SK-N-SH treated with all-trans-retinoic acid at 6 μM for 48 hours (cell line): ENCODE measurements around the gene PSMA6.

ENCODE experiments used
- ATAC-seq: fragments of 200-7000 bp; cut with Tn5 transposase; 3 replicates; pipeline ENCODE4 v1.9.1; 2020; ENCODE audit warnings: mild to moderate bottlenecking, moderate library complexity
- ARNTL ChIP-seq: fragments of 450-650 bp; formaldehyde crosslinking; IDR thresholded peaks from 2 replicates; pipeline ENCODE4 v1.5.0; 2020; ENCODE audit warnings: low read depth, mild to moderate bottlenecking, moderate library complexity, borderline replicate concordance
- CSDC2 ChIP-seq: fragments of 250-450 bp; sonication (Bioruptor Pico); IDR thresholded peaks from 2 replicates; pipeline ENCODE4 v1.5.0; 2020; ENCODE audit warnings: mild to moderate bottlenecking, moderate library complexity
- ESRRG ChIP-seq: fragments of 250-450 bp; sonication (Bioruptor Pico); IDR thresholded peaks from 2 replicates; pipeline ENCODE4 v1.6.1; 2021; ENCODE audit warnings: mild to moderate bottlenecking
- GLIS3 ChIP-seq: fragments of 250-450 bp; sonication (Bioruptor Pico); IDR thresholded peaks from 2 replicates; pipeline ENCODE4 v1.5.0; 2020; ENCODE audit warnings: mild to moderate bottlenecking, moderate library complexity
- ISL1 ChIP-seq: fragments of 250-450 bp; sonication (Bioruptor Pico); IDR thresholded peaks from 2 replicates; pipeline ENCODE4 v2.1.2; 2022; ENCODE audit warnings: mild to moderate bottlenecking, moderate library complexity
- OSR1 ChIP-seq: fragments of 250-450 bp; sonication (Bioruptor Pico); IDR thresholded peaks from 2 replicates; pipeline ENCODE4 v1.8.0; 2022; ENCODE audit warnings: moderate library complexity, mild to moderate bottlenecking, inconsistent platforms
- PPARA ChIP-seq: fragments of 250-450 bp; sonication (Bioruptor Pico); IDR thresholded peaks from 2 replicates; pipeline ENCODE4 v1.5.0; 2020; ENCODE audit warnings: mild to moderate bottlenecking, borderline replicate concordance
- RARB ChIP-seq: fragments of 250-450 bp; sonication (Bioruptor Pico); IDR thresholded peaks from 2 replicates; pipeline ENCODE4 v1.8.0; 2021; ENCODE audit warnings: mild to moderate bottlenecking, moderate library complexity
- SNAI2 ChIP-seq: fragments of 250-450 bp; sonication (Bioruptor Pico); IDR thresholded peaks from 2 replicates; pipeline ENCODE4 v1.5.0; 2020; ENCODE audit warnings: mild to moderate bottlenecking, moderate library complexity
- TOX ChIP-seq: fragments of 250-450 bp; sonication (Bioruptor Pico); IDR thresholded peaks from 2 replicates; pipeline ENCODE4 v1.8.0; 2021; ENCODE audit warnings: mild to moderate bottlenecking, moderate library complexity, borderline replicate concordance
- ZC3H10 ChIP-seq: fragments of 250-450 bp; sonication (Bioruptor Pico); IDR thresholded peaks from 2 replicates; pipeline ENCODE4 v1.5.1; 2021; ENCODE audit warnings: mild to moderate bottlenecking, moderate library complexity
- ZFP3 ChIP-seq: fragments of 250-450 bp; sonication (Bioruptor Pico); IDR thresholded peaks from 2 replicates; pipeline ENCODE4 v1.5.0; 2020; ENCODE audit warnings: mild to moderate bottlenecking, moderate library complexity
- ZFP30 ChIP-seq: fragments of 450-650 bp; formaldehyde crosslinking; IDR thresholded peaks from 2 replicates; pipeline ENCODE4 v1.5.0; 2022; ENCODE audit warnings: mild to moderate bottlenecking, moderate library complexity
- ZNF565 ChIP-seq: fragments of 450-650 bp; formaldehyde crosslinking; conservative IDR thresholded peaks from 2 replicates; pipeline ENCODE4 v1.5.0; 2020; ENCODE audit warnings: low read depth, mild to moderate bottlenecking, moderate library complexity
- ZNF70 ChIP-seq: fragments of 450-650 bp; formaldehyde crosslinking; IDR thresholded peaks from 2 replicates; pipeline ENCODE4 v1.5.0; 2020; ENCODE audit warnings: mild to moderate bottlenecking, moderate library complexity
- ZNF8 ChIP-seq: fragments of 450-650 bp; formaldehyde crosslinking; IDR thresholded peaks from 2 replicates; pipeline ENCODE4 v1.5.0; 2020; ENCODE audit warnings: mild to moderate bottlenecking, moderate library complexity
- TF ChIP-seq, protein P1 (sequence below): fragments of 250-450 bp; sonication (Bioruptor Pico); IDR thresholded peaks from 2 replicates; pipeline ENCODE4 v1.8.0; 2021; ENCODE audit warnings: low read depth, mild to moderate bottlenecking, moderate library complexity, borderline replicate concordance
- TF ChIP-seq, protein P2 (sequence below): fragments of 250-450 bp; sonication (Bioruptor Pico); IDR thresholded peaks from 2 replicates; pipeline ENCODE4 v1.5.1; 2020; ENCODE audit warnings: low read depth, mild to moderate bottlenecking, moderate library complexity
- TF ChIP-seq, protein P3 (sequence below): fragments of 250-450 bp; sonication (Bioruptor Pico); IDR thresholded peaks from 2 replicates; pipeline ENCODE4 v1.5.0; 2020; ENCODE audit warnings: mild to moderate bottlenecking, moderate library complexity
- TF ChIP-seq, protein P4 (sequence below): fragments of 250-450 bp; sonication (Bioruptor Pico); IDR thresholded peaks from 2 replicates; pipeline ENCODE4 v1.8.0; 2020; ENCODE audit warnings: mild to moderate bottlenecking, moderate library complexity, borderline replicate concordance
- TF ChIP-seq, protein P5 (sequence below): fragments of 250-450 bp; sonication (Bioruptor Pico); IDR thresholded peaks from 2 replicates; pipeline ENCODE4 v1.5.1; 2021; ENCODE audit warnings: mild to moderate bottlenecking, moderate library complexity

The PSMA6 gene

DNA sequence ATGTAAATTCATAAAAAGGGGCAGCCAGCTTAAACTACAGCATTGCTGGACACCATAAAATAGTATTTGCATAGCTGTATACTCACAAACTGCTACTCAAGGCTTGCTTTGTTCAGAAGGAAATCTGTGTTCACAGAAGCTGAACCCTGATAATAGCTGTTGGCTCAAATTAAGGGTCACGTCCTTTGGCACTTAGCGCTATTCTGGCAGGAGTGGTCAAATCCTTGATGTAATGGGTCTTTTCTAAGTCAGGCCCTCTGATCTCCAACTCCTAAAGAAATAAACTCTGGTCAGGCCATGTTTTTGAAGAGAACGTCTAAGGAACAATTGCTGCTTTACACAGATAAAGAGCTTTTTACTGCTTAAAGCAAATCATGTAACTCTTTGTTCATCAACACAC, 12.8 kb upstream of the PSMA6 start:
- no peak for ATAC-seq
- TF ChIP-seq ZNF70 (CRISPR knock-in tag) (no peak), ZFP30 (CRISPR knock-in tag) (no peak), PPARA (CRISPR knock-in tag) (no peak), TOX (no peak), ARNTL (CRISPR knock-in tag) (no peak), ZNF565 (CRISPR knock-in tag) (no peak), ZNF8 (CRISPR knock-in tag) (no peak), SNAI2 (no peak), ZC3H10 (CRISPR knock-in tag) (no peak), ESRRG (CRISPR knock-in tag) (no peak), ISL1 (CRISPR knock-in tag) (no peak), RARB (no peak), ZFP3 (CRISPR knock-in tag) (no peak)
- TF ChIP-seq, protein P1, sequence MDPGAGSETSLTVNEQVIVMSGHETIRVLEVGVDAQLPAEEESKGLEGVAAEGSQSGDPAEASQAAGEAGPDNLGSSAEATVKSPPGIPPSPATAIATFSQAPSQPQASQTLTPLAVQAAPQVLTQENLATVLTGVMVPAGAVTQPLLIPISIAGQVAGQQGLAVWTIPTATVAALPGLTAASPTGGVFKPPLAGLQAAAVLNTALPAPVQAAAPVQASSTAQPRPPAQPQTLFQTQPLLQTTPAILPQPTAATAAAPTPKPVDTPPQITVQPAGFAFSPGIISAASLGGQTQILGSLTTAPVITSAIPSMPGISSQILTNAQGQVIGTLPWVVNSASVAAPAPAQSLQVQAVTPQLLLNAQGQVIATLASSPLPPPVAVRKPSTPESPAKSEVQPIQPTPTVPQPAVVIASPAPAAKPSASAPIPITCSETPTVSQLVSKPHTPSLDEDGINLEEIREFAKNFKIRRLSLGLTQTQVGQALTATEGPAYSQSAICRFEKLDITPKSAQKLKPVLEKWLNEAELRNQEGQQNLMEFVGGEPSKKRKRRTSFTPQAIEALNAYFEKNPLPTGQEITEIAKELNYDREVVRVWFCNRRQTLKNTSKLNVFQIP (CRISPR knock-in tag) = no peak
- TF ChIP-seq, protein P2, sequence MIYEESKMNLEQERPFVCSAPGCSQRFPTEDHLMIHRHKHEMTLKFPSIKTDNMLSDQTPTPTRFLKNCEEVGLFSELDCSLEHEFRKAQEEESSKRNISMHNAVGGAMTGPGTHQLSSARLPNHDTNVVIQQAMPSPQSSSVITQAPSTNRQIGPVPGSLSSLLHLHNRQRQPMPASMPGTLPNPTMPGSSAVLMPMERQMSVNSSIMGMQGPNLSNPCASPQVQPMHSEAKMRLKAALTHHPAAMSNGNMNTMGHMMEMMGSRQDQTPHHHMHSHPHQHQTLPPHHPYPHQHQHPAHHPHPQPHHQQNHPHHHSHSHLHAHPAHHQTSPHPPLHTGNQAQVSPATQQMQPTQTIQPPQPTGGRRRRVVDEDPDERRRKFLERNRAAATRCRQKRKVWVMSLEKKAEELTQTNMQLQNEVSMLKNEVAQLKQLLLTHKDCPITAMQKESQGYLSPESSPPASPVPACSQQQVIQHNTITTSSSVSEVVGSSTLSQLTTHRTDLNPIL (CRISPR knock-in tag) = no peak
- TF ChIP-seq, protein P3, sequence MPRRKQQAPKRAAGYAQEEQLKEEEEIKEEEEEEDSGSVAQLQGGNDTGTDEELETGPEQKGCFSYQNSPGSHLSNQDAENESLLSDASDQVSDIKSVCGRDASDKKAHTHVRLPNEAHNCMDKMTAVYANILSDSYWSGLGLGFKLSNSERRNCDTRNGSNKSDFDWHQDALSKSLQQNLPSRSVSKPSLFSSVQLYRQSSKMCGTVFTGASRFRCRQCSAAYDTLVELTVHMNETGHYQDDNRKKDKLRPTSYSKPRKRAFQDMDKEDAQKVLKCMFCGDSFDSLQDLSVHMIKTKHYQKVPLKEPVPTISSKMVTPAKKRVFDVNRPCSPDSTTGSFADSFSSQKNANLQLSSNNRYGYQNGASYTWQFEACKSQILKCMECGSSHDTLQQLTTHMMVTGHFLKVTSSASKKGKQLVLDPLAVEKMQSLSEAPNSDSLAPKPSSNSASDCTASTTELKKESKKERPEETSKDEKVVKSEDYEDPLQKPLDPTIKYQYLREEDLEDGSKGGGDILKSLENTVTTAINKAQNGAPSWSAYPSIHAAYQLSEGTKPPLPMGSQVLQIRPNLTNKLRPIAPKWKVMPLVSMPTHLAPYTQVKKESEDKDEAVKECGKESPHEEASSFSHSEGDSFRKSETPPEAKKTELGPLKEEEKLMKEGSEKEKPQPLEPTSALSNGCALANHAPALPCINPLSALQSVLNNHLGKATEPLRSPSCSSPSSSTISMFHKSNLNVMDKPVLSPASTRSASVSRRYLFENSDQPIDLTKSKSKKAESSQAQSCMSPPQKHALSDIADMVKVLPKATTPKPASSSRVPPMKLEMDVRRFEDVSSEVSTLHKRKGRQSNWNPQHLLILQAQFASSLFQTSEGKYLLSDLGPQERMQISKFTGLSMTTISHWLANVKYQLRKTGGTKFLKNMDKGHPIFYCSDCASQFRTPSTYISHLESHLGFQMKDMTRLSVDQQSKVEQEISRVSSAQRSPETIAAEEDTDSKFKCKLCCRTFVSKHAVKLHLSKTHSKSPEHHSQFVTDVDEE (CRISPR knock-in tag) = no peak
- TF ChIP-seq, protein P4, sequence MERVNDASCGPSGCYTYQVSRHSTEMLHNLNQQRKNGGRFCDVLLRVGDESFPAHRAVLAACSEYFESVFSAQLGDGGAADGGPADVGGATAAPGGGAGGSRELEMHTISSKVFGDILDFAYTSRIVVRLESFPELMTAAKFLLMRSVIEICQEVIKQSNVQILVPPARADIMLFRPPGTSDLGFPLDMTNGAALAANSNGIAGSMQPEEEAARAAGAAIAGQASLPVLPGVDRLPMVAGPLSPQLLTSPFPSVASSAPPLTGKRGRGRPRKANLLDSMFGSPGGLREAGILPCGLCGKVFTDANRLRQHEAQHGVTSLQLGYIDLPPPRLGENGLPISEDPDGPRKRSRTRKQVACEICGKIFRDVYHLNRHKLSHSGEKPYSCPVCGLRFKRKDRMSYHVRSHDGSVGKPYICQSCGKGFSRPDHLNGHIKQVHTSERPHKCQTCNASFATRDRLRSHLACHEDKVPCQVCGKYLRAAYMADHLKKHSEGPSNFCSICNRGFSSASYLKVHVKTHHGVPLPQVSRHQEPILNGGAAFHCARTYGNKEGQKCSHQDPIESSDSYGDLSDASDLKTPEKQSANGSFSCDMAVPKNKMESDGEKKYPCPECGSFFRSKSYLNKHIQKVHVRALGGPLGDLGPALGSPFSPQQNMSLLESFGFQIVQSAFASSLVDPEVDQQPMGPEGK (CRISPR knock-in tag) = no peak
- TF ChIP-seq, all 23 proteins: peak for 0

DNA sequence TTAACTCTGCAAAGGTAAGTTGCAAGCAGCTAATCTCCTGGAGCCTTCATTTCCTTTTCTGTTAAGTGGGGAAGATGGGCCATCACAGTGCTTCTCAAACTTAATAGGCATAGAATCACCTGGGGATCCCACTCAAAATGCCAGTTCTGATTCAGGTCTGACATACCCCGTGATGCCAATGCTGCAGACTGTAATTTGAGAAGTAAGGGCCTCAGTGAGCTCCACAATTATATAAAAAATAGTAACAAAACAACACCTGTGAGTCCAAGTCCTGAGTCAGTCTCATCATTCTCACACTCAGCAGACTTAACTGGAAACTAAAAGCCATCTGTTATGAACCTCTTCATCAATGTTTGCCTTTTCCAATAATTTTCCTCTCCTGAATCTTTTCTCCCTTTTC, 10.8 kb upstream of the PSMA6 start:
- no peak for ATAC-seq
- TF ChIP-seq ZC3H10 (CRISPR knock-in tag) = no peak
- TF ChIP-seq ZFP30 (CRISPR knock-in tag) = no peak
- TF ChIP-seq, protein P2 (CRISPR knock-in tag) = no peak
- TF ChIP-seq, protein P3 (CRISPR knock-in tag) = no peak
- no peak for TF ChIP-seq ISL1 (CRISPR knock-in tag)
- no peak for TF ChIP-seq RARB
- no peak for TF ChIP-seq ZNF8 (CRISPR knock-in tag)

DNA sequence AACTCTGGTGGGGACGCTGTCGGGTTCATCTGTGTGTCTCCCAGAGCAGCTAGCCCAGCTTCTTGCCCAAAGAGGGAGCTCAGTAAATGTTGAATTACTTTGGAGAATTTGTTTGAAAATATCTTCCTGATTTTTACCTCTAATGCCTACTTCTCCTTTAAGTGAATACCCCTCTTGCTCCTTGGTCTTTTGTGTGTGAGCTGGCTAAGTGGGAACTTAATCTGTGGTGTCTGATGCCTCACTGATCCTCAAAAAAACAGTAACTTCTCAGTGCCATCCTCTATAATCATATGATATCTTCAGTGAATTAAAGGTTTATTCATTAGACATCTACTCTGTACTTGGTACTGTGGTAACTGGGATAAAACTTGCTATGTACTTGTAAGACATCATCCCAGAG, 7.7 kb upstream of the PSMA6 start:
- no peak for ATAC-seq
- TF ChIP-seq ISL1 (CRISPR knock-in tag) (no peak), CSDC2 (CRISPR knock-in tag) (no peak), RARB (no peak), GLIS3 (no peak), OSR1 (no peak), PPARA (CRISPR knock-in tag) (no peak)
- TF ChIP-seq, protein P3 (CRISPR knock-in tag) = no peak
- TF ChIP-seq, protein P5, sequence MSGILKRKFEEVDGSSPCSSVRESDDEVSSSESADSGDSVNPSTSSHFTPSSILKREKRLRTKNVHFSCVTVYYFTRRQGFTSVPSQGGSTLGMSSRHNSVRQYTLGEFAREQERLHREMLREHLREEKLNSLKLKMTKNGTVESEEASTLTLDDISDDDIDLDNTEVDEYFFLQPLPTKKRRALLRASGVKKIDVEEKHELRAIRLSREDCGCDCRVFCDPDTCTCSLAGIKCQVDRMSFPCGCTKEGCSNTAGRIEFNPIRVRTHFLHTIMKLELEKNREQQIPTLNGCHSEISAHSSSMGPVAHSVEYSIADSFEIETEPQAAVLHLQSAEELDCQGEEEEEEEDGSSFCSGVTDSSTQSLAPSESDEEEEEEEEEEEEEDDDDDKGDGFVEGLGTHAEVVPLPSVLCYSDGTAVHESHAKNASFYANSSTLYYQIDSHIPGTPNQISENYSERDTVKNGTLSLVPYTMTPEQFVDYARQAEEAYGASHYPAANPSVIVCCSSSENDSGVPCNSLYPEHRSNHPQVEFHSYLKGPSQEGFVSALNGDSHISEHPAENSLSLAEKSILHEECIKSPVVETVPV (CRISPR knock-in tag) = no peak
